ENCODE results near the gene PALD1.
A peak's percentile ranks its signal among the peaks of the same experiment; 100 is the strongest.

PALD1 gene

DNA sequence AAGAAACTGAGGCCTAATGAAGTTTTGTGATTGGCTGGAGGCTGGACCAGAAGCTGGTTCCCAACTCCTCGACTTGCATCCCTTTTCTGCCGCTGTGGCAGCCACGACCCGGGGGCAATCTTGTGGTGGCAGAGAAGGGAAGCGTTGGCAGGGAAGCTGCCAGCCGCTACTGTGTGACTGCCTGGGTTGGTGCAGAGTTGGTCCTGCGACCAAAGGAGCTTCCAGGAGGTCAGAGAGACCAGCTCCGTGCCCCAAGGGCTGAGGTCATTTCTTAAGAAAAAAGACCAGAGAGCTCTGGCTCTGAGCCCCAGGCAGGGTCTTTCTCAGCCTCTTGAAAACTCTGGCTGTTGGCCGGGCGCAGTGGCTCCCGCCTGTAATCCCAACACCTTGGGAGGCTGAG is 76.8 kb downstream of the PALD1 start:
- no peak for DNase-seq (ENCODE audit: low read depth)

DNA sequence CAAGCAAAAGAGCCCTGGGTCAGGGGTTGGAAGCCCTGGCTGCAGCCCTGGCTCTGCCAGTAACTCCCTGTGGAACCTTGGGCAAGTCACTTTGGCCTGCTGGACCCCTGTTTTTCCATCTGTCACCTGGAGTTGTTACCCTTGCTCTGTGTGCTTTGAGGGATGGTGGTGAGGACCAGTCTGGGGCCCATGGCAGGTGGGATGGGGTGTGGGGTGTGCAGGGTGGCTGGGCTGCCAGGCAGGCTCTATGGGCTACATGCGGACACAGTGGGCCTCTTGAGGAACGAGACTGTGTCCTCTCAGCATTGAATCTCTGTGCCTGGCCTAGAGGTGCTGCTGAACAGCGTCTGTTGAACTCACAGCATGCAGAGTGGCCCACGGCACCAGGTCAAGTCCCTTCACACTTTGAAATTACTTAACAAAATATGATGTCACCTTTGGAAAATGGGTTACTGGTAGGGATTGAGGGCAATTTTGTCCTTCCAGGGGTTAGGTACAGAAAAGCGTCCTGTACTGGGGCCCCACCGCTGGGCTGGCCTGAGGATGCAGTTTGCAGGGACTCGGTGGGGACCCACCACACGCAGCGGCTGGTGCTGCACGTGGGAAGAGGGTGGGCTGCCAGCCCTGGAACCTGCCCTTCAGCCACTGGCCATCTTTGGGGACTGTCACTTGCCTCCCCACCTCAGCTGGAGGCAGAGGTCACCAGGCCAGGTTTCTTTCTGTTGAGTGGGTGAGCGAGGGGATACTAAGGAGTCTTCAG is 78.7 kb downstream of the PALD1 start:
- TF ChIP-seq, protein P1, sequence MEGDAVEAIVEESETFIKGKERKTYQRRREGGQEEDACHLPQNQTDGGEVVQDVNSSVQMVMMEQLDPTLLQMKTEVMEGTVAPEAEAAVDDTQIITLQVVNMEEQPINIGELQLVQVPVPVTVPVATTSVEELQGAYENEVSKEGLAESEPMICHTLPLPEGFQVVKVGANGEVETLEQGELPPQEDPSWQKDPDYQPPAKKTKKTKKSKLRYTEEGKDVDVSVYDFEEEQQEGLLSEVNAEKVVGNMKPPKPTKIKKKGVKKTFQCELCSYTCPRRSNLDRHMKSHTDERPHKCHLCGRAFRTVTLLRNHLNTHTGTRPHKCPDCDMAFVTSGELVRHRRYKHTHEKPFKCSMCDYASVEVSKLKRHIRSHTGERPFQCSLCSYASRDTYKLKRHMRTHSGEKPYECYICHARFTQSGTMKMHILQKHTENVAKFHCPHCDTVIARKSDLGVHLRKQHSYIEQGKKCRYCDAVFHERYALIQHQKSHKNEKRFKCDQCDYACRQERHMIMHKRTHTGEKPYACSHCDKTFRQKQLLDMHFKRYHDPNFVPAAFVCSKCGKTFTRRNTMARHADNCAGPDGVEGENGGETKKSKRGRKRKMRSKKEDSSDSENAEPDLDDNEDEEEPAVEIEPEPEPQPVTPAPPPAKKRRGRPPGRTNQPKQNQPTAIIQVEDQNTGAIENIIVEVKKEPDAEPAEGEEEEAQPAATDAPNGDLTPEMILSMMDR (IDR thresholded peaks at IDR 0.05; ENCODE audit: insufficient read depth, low read depth, low read length, missing control alignments) = no peak
- no peak overlapping the region for H3K4me3 ChIP-seq (ENCODE audit: low read depth, low read length)
- DNase-seq (ENCODE audit: low read depth) = no peak

More for the DNA sequence above, 76.8 kb downstream of the PALD1 start:
- no peak overlapping the region for H3K4me3 ChIP-seq (ENCODE audit: low read depth, low read length)
- TF ChIP-seq, protein P1 (IDR thresholded peaks at IDR 0.05; ENCODE audit: insufficient read depth, low read depth, low read length, missing control alignments) = no peak

DNA sequence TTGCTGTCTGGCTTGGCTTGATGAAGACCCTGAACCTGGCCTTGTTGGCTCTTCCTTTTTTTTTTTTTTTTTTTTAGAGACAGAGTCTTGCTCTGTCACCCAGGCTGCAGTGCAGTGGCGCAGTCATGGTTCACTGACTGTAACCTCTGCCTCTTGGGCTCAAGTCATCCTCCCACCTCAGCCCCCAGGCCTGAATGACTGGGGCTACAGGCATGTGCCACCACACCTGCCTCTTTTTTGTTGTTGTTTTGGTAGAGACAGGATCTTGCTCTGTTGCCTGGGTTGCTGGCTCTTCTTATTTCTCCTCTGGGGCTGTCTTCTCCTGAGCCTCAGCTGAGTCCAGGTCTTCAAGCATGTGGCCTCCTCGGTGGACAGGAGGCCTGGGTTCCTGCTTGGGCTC is 79.3 kb downstream of the PALD1 start:
- no peak overlapping the region for H3K4me3 ChIP-seq (ENCODE audit: low read depth, low read length)
- no peak for DNase-seq (ENCODE audit: low read depth)
- TF ChIP-seq, protein P1 (IDR thresholded peaks at IDR 0.05; ENCODE audit: insufficient read depth, low read depth, low read length, missing control alignments) = no peak

DNA sequence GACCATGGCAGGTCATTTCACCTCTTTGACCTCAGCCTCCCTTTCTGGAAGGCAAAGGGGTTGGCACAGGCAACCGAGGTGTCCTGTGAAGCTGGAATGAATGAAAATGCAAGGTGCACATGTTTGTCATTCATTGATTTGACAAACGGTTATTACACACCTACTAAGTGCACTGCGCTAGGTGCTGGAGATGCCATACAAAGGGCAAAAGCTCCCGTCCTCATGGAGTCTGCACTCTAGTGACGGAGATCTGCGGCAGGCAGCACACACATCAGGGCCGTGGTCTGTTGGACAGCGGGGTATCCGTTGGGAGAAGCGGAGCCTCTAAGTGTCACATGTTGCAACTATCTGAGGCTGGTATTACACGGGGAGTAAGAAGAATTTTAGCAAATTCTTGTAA is 79.7 kb downstream of the PALD1 start:
- TF ChIP-seq, protein P1 (IDR thresholded peaks at IDR 0.05; ENCODE audit: insufficient read depth, low read depth, low read length, missing control alignments) = no peak
- DNase-seq (ENCODE audit: low read depth) = no peak
- no peak overlapping the region for H3K4me3 ChIP-seq (ENCODE audit: low read depth, low read length)

DNA sequence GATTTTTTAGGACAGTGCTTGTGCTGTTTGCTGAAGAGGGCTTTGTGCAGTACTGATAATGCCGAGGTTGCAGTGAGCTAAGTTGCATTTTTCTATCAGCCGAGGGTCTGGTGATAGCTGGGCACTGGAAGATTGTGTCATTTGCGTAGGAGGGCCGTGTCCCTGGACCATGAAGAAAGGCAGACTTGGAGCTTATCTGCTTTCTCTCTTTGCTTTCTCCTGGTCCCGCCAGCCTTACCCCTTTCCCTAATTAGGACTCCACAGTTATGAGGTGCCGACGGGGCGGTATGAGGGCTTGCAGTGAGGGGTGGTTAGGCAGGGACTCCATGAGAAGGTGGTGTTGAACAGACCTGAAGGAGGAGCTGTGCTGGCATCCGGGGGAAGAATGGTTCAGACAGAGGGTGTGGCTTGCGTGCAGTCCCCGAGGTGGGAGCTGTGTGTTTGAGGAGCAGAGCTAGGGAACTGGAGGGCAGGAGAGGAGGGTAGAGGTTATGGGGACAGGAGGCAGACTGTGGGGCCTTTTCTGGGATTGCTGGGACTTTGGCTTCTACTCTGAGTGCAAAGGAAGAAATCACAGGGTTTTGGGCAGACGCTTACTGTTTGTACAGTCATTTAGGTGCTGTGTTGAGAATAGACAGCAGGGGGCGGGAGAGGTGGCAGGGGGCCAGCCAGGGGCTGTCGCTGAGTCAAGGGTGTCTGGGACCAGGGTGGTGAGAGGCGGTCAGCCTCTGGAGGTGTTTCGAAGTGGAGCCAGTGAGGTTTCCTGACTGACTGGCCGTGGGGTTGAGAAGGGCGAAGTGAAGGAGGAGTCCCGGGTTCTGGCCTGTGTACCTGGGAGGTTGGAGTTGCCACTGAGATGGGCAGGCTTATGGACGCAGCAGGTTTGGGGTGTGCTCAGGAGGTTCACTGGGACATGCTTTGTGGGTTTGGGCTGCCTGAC is 80.6 kb downstream of the PALD1 start:
- peak overlapping the region; percentile 20; the same call in 1 of the 2 replicates for H3K4me3 ChIP-seq (ENCODE audit: low read depth, low read length)
- TF ChIP-seq, protein P1 (IDR thresholded peaks at IDR 0.05; ENCODE audit: insufficient read depth, low read depth, low read length, missing control alignments) = peak; percentile 41
- peak; percentile 60 for DNase-seq (ENCODE audit: low read depth)

DNA sequence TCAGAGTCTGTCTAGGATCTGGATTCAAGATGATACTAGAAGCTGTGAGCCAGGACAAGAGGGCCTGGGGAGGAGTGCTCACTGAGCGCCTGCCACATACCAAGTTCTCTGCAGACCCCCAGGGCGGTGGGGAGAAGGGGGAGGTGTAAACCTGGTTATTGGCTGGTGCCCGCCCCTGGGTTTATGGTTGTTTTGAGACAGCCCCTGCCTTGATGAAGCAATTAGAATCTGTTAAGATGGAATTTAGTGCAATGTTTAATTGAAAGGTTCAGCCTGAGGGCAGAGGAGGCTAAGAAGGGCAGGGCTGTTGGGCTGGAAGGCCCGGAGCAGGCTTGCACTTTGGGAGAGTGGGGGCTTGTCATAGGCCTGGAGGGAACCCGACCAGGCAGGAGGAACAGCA is 81.3 kb downstream of the PALD1 start:
- TF ChIP-seq, protein P1 (IDR thresholded peaks at IDR 0.05; ENCODE audit: insufficient read depth, low read depth, low read length, missing control alignments) = no peak
- no peak overlapping the region for H3K4me3 ChIP-seq (ENCODE audit: low read depth, low read length)
- DNase-seq (ENCODE audit: low read depth) = no peak

Measured in GM12865 (cell line).